OCI-LY3 (cell line): ENCODE data around the gene CIB4.

Experiments used
- H2AFZ ChIP-seq: fragments of 200-600, 300-600 bp; shearing (Covaris generic); 2 replicates; pipeline ENCODE4 v1.6.0; 2014; ENCODE audit warnings: antibody characterized with exemption, low read depth, low read length
- H3K27ac ChIP-seq: fragments of 200-600, 300-600 bp; sonication (generic); 2 replicates; pipeline ENCODE4 v1.5.1; 2014; ENCODE audit warnings: mild to moderate bottlenecking, low read length, moderate library complexity, mixed read lengths
- H3K27me3 ChIP-seq: fragments of 200-600, 300-600 bp; sonication (generic); 2 replicates; pipeline ENCODE4 v1.6.1; 2014; ENCODE audit warnings: low read depth, low read length, mixed read lengths
- H3K36me3 ChIP-seq: fragments of 200-600, 300-600 bp; sonication (generic); replicated peaks from 2 replicates; pipeline ENCODE3; 2014; ENCODE audit warnings: low read depth, low read length, mixed read lengths
- H3K4me1 ChIP-seq: fragments of 300-600, 200-600 bp; sonication (generic); 2 replicates; pipeline ENCODE4 v1.6.1; 2014; ENCODE audit warnings: low read length, mixed read lengths
- H3K4me2 ChIP-seq: fragments of 200-600, 300-600 bp; sonication (generic); 2 replicates; pipeline ENCODE4 v1.6.1; 2014; ENCODE audit warnings: low read length, mixed read lengths
- H3K4me3 ChIP-seq: fragments of 300-600, 200-600 bp; sonication (generic); 2 replicates; pipeline ENCODE4 v1.5.1; 2014; ENCODE audit warnings: antibody characterized with exemption, mild to moderate bottlenecking, low read length, moderate library complexity
- H3K79me2 ChIP-seq: fragments of 300-600, 200-600 bp; shearing (Covaris generic); 2 replicates; pipeline ENCODE4 v1.6.1; 2014; ENCODE audit warnings: mild to moderate bottlenecking, low read length, mixed read lengths
- H3K9ac ChIP-seq: fragments of 300-600, 200-600 bp; shearing (Covaris generic); 2 replicates; pipeline ENCODE4 v1.6.0; 2014; ENCODE audit warnings: mild to moderate bottlenecking, low read length, moderate library complexity
- H3K9me3 ChIP-seq: fragments of 200-600, 300-600 bp; shearing (Covaris generic); 2 replicates; pipeline ENCODE4 v1.6.1; 2014; ENCODE audit warnings: low read length, mixed read lengths; ENCODE audit not compliant: insufficient read depth
- H4K20me1 ChIP-seq: fragments of 200-600, 300-600 bp; sonication (generic); 2 replicates; pipeline ENCODE4 v1.6.1; 2016; ENCODE audit warnings: low read length, mixed read lengths; ENCODE audit not compliant: insufficient read depth
- CTCF ChIP-seq: fragments of 200-600, 300-600 bp; sonication (generic); IDR thresholded peaks from 2 replicates; pipeline ENCODE4 v1.5.1; 2014; ENCODE audit warnings: antibody characterized with exemption, low read length, low read depth
- EZH2phosphoT487 ChIP-seq: fragments of 200-600 bp; shearing (Covaris generic); IDR thresholded peaks from 2 replicates; pipeline ENCODE4 v1.6.1; 2018; ENCODE audit warnings: antibody characterized with exemption, mixed run types, low read depth

CIB4 gene

GRCh38 chr2:26640781-26641564 lies at the start of gene CIB4:
CIB4 (minus strand) TSS chr2:26641366; CDS start chr2:26641314, 52 bp downstream.
- Histone ChIP-seq H3K9ac (no peak within 1 kb of the TSS), H3K27me3 (peaks cover 31% of the 10 kb centered on the region), H3K9me3 (no peaks in the 10 kb centered on the region), H3K4me2 (no peak within 1 kb of the TSS), H3K4me3 (no peak within 1 kb of the TSS), H3K4me1 (no peaks in the 10 kb centered on the region), H3K79me2 (no peaks in the 10 kb centered on the region), H4K20me1 (no peaks in the 10 kb centered on the region), H3K36me3 (no peaks in the 10 kb centered on the region), H3K27ac (no peak within 1 kb of the TSS), H2AFZ (no peak within 1 kb of the TSS)
- TF ChIP-seq EZH2phosphoT487, result no peak

- no peak for TF ChIP-seq CTCF
- TF ChIP-seq EZH2phosphoT487, result no peak
- Histone ChIP-seq H3K4me1 (no peaks in the 10 kb centered on the region), H3K9ac (no peak overlapping the region), H3K9me3 (no peaks in the 10 kb centered on the region), H3K79me2 (no peaks in the 10 kb centered on the region), H3K4me2 (no peak overlapping the region), H3K27me3 (peaks cover 36% of the 10 kb centered on the region), H3K4me3 (no peak overlapping the region), H4K20me1 (no peaks in the 10 kb centered on the region), H3K27ac (no peak overlapping the region), H3K36me3 (no peaks in the 10 kb centered on the region), H2AFZ (no peak overlapping the region)
Observed at GRCh38 chr2:26687801-26688200, 46.6 kb upstream of the CIB4 start.

- H3K4me1 ChIP-seq, result no peaks in the 10 kb centered on the region
- no peaks in the 10 kb centered on the region for H4K20me1 ChIP-seq
- H3K27me3 ChIP-seq, result peaks cover 36% of the 10 kb centered on the region
- no peaks in the 10 kb centered on the region for H3K9me3 ChIP-seq
- no peak overlapping the region for H3K4me2 ChIP-seq
- no peaks in the 10 kb centered on the region for H3K79me2 ChIP-seq
- no peak overlapping the region for H3K27ac ChIP-seq
- no peak overlapping the region for H2AFZ ChIP-seq
- H3K36me3 ChIP-seq, result no peaks in the 10 kb centered on the region
- no peak overlapping the region for H3K9ac ChIP-seq
- H3K4me3 ChIP-seq, result no peak overlapping the region
- TF ChIP-seq CTCF, result no peak
Observed at GRCh38 chr2:26687328-26687727, 46.2 kb upstream of the CIB4 start.

GRCh38 chr2:26685989-26686839 lies 45.0 kb upstream of the CIB4 start:
- no peak overlapping the region for H3K4me3 ChIP-seq
- no peak overlapping the region for H3K4me2 ChIP-seq
- H3K4me1 ChIP-seq, result no peaks in the 10 kb centered on the region
- no peak for TF ChIP-seq CTCF
- no peak for TF ChIP-seq EZH2phosphoT487
- H3K79me2 ChIP-seq, result no peaks in the 10 kb centered on the region
- H3K36me3 ChIP-seq, result no peaks in the 10 kb centered on the region
- H3K9ac ChIP-seq, result no peak overlapping the region
- peaks cover 36% of the 10 kb centered on the region for H3K27me3 ChIP-seq
- H4K20me1 ChIP-seq, result no peaks in the 10 kb centered on the region
- no peak overlapping the region for H3K27ac ChIP-seq
- no peaks in the 10 kb centered on the region for H3K9me3 ChIP-seq
- H2AFZ ChIP-seq, result no peak overlapping the region
